ENCODE results near the gene NUDT4.
"Not testable (repeated sequence)": the region's sequence is repeated elsewhere in the genome, so short reads cannot be mapped to it uniquely, and the experiment has no call there.

NUDT4 gene

GRCh38 chr12:93429852-93430251 lies 52.1 kb downstream of the NUDT4 start:
- DNase-seq: no peak

- DNase-seq: no peak
Measured at GRCh38 chr12:93430280-93430679, 52.6 kb downstream of the NUDT4 start.

- not testable (repeated sequence) for DNase-seq
Measured at GRCh38 chr12:93432031-93432430, 54.3 kb downstream of the NUDT4 start.

GRCh38 chr12:93434256-93434865 lies 56.6 kb downstream of the NUDT4 start:
- peak; percentile 53 for DNase-seq

GRCh38 chr12:93438266-93439050 lies 60.7 kb downstream of the NUDT4 start:
- DNase-seq: no peak

GRCh38 chr12:93440043-93440835 lies 62.5 kb downstream of the NUDT4 start:
- no peak for DNase-seq

GRCh38 chr12:93441081-93441616 lies 63.4 kb downstream of the NUDT4 start:
- peak; percentile 50 for DNase-seq

GRCh38 chr12:93441617-93442410 lies 64.1 kb downstream of the NUDT4 start, which contains the start of gene UBE2N:
UBE2N (minus strand) TSS chr12:93441947; CDS start chr12:93441884, 63 bp downstream.
- DNase-seq: peak; percentile 97

GRCh38 chr12:93442411-93443340 lies 65.0 kb downstream of the NUDT4 start:
- DNase-seq: no peak

GRCh38 chr12:93443576-93443975 lies 65.9 kb downstream of the NUDT4 start:
- DNase-seq: no peak

- peak; percentile 64 for DNase-seq
Measured at GRCh38 chr12:93447555-93448290, 70.0 kb downstream of the NUDT4 start.

- DNase-seq: no peak
Measured at GRCh38 chr12:93448796-93449195, 71.1 kb downstream of the NUDT4 start.

GRCh38 chr12:93449277-93449676 lies 71.6 kb downstream of the NUDT4 start:
- DNase-seq: no peak

- DNase-seq: no peak
Measured at GRCh38 chr12:93451423-93452158, 73.9 kb downstream of the NUDT4 start.

GRCh38 chr12:93453633-93454032 lies 75.9 kb downstream of the NUDT4 start:
- no peak for DNase-seq

- DNase-seq: no peak
Measured at GRCh38 chr12:93456077-93456476, 78.4 kb downstream of the NUDT4 start.

All from suppressor macrophage treated with lipopolysaccharide for 4 hours (primary cell).